PC-9 (cell line): ENCODE measurements around the gene UBE2U. TPM values are rescaled to one million over a fixed set of nuclear protein-coding genes. Genes with fewer than 3 reads are reported as not detected.

Experiments
- BruUV-seq: library from RNA; stranded (reverse); fragments of 400-500 nt; replicated peaks from 2 replicates; lab custom pipeline; 2021; lab: Mats Ljungman, UMichigan
- CTCF ChIA-PET: fragments of 300-600 bp; sonication (Branson Sonifier 250); formaldehyde crosslinking; loops from one replicate; lab custom pipeline; 2022; ENCODE audit warnings: antibody characterized with exemption; lab: Charles Lee
- POLR2A ChIA-PET: fragments of 300-600 bp; sonication (Branson Sonifier 250); formaldehyde crosslinking; loops from one replicate; lab custom pipeline; 2022; ENCODE audit warnings: antibody characterized with exemption; ENCODE audit not compliant: unreplicated experiment; lab: Charles Lee
- DNase-seq, 2 experiments: peaks; one replicate each; pipeline versions ENCODE4 v3.0.0 to v3.0.0-alpha.2; 2015 to 2022; ENCODE audit warnings: mixed read lengths in 1 of 2
- H2AFZ ChIP-seq: fragments of 200-600 bp; sonication (generic); 2 replicates; pipeline ENCODE4 v1.8.1; 2017; ENCODE audit warnings: antibody characterized with exemption
- H3F3A ChIP-seq: fragments of 200-600 bp; sonication (generic); 2 replicates; pipeline ENCODE4 v1.8.1; 2017; ENCODE audit warnings: antibody characterized with exemption, mild to moderate bottlenecking, low read depth; ENCODE audit not compliant: insufficient read depth
- H3K27ac ChIP-seq: fragments of 200-600 bp; sonication (generic); 2 replicates; pipeline ENCODE4 v1.6.1; 2016; ENCODE audit warnings: mixed run types
- H3K27me3 ChIP-seq: fragments of 200-600 bp; sonication (generic); 2 replicates; pipeline ENCODE4 v1.6.1; 2016; ENCODE audit warnings: low read depth, mixed run types; ENCODE audit not compliant: insufficient read depth
- H3K36me3 ChIP-seq: fragments of 200-600 bp; sonication (generic); 2 replicates; pipeline ENCODE4 v1.6.1; 2016; ENCODE audit warnings: low read depth, mixed run types
- H3K4me1 ChIP-seq: fragments of 200-600 bp; sonication (generic); replicated peaks from 2 replicates; pipeline ENCODE4 v1.6.1; 2016; ENCODE audit warnings: mixed run types; ENCODE audit not compliant: insufficient read depth
- H3K4me2 ChIP-seq: fragments of 200-600 bp; sonication (generic); 2 replicates; pipeline ENCODE4 v1.6.1; 2017; ENCODE audit warnings: mixed run types
- H3K4me3 ChIP-seq: fragments of 200-600 bp; sonication (generic); 2 replicates; pipeline ENCODE4 v1.6.1; 2016; ENCODE audit warnings: mixed run types
- H3K79me2 ChIP-seq: fragments of 200-600 bp; sonication (generic); 2 replicates; pipeline ENCODE4 v1.6.1; 2017; ENCODE audit warnings: low read depth, mixed run types
- H3K9me2 ChIP-seq: fragments of 200-600 bp; sonication (generic); 2 replicates; pipeline ENCODE4 v1.8.1; 2017; ENCODE audit warnings: mild to moderate bottlenecking; ENCODE audit not compliant: insufficient read depth
- H3K9me3 ChIP-seq: fragments of 200-600 bp; sonication (generic); 2 replicates; pipeline ENCODE4 v1.8.1; 2016; ENCODE audit warnings: low read depth; ENCODE audit not compliant: insufficient read depth
- H4K20me1 ChIP-seq: fragments of 200-600 bp; sonication (generic); 2 replicates; pipeline ENCODE4 v1.8.1; 2017; ENCODE audit not compliant: insufficient read depth
- CTCF ChIP-seq: fragments of 200-600 bp; sonication (generic); conservative IDR thresholded peaks from 2 replicates; pipeline ENCODE4 v1.6.1; 2017; ENCODE audit warnings: mixed run types, antibody characterized with exemption, mild to moderate bottlenecking, moderate library complexity
- EZH2 ChIP-seq: fragments of 200-600 bp; sonication (generic); IDR thresholded peaks from 2 replicates; pipeline ENCODE4 v1.8.0; 2017; ENCODE audit warnings: antibody characterized with exemption, low read depth
- intact Hi-C: fragments of 100-400 bp; cut with micrococcal nuclease; formaldehyde crosslinking; loops from one replicate; pipeline ENCODE4 v1.10.0; 2022; ENCODE audit not compliant: unreplicated experiment
- total RNA-seq: library from RNA; stranded (reverse); gene quantifications from 2 replicates; pipeline ENCODE4 v1.2.3, GENCODE V29; 2021

The UBE2U gene
- total RNA-seq, 1 experiment from 2014 or later = not detected

GRCh38 chr1:64242895-64243756, 39.7 kb downstream of the UBE2U start:
- Histone ChIP-seq H3F3A (no peaks in the 10 kb centered on the region), H3K4me1 (peaks cover 15% of the 10 kb centered on the region), H3K4me3 (no peak overlapping the region), H4K20me1 (no peaks in the 10 kb centered on the region), H2AFZ (no peak overlapping the region), H3K9me2 (no peaks in the 10 kb centered on the region), H3K27ac (no peak overlapping the region), H3K9me3 (no peaks in the 10 kb centered on the region), H3K36me3 (no peaks in the 10 kb centered on the region), H3K79me2 (no peaks in the 10 kb centered on the region), H3K4me2 (no peak overlapping the region), H3K27me3 (no peaks in the 10 kb centered on the region)
- ChIA-PET CTCF (interaction anchor here (0.6 to 2.4 kb wide), 11 partner anchors 105 to 771 kb away, joined by 3 to 8 read pairs (median 5); no protein-coding TSS in a partner anchor), POLR2A (no interaction called here)
- intact Hi-C loops = loop anchor here (1.0 to 5.0 kb wide), 9 partner anchors 78 to 666 kb away; partner anchors contain the start of gene ROR1
- BruUV-seq = no TSS peak
- TF ChIP-seq EZH2 (no peak), CTCF (peak; percentile 85)
- DNase-seq = no peak

- ChIA-PET CTCF (interaction anchor here (0.6 to 2.4 kb wide), 7 partner anchors 190 to 772 kb away, joined by 3 to 8 read pairs (median 3); no protein-coding TSS in a partner anchor), POLR2A (no interaction called here)
- TF ChIP-seq EZH2 (no peak), CTCF (no peak)
- H3K4me1 ChIP-seq = peaks cover 15% of the 10 kb centered on the region
- H3K9me3 ChIP-seq = no peaks in the 10 kb centered on the region
- intact Hi-C loops = loop anchor here (1.0 to 5.0 kb wide), 9 partner anchors 79 to 666 kb away; partner anchors contain the start of gene ROR1
- H3K4me3 ChIP-seq = no peak overlapping the region
- no peak for DNase-seq
- no peaks in the 10 kb centered on the region for H3K27me3 ChIP-seq
- H3K27ac ChIP-seq = no peak overlapping the region
- no peaks in the 10 kb centered on the region for H3K79me2 ChIP-seq
- no peaks in the 10 kb centered on the region for H3K36me3 ChIP-seq
- H3K9me2 ChIP-seq = no peaks in the 10 kb centered on the region
- no peaks in the 10 kb centered on the region for H4K20me1 ChIP-seq
- BruUV-seq = no TSS peak
- H3K4me2 ChIP-seq = no peak overlapping the region
- no peaks in the 10 kb centered on the region for H3F3A ChIP-seq
- H2AFZ ChIP-seq = no peak overlapping the region
Measured at GRCh38 chr1:64243757-64244080, 40.3 kb downstream of the UBE2U start.

- H3K27me3 ChIP-seq = no peaks in the 10 kb centered on the region
- no peak overlapping the region for H3K27ac ChIP-seq
- intact Hi-C loops = no loop called here
- H3K4me1 ChIP-seq = peaks cover 15% of the 10 kb centered on the region
- H3K79me2 ChIP-seq = no peaks in the 10 kb centered on the region
- no peaks in the 10 kb centered on the region for H4K20me1 ChIP-seq
- no peaks in the 10 kb centered on the region for H3F3A ChIP-seq
- H3K4me2 ChIP-seq = no peak overlapping the region
- ChIA-PET POLR2A (no interaction called here), CTCF (interaction anchor here (0.7 to 0.9 kb wide), 2 partner anchors 398 to 553 kb away, joined by 3 to 8 read pairs; no protein-coding TSS in a partner anchor)
- H3K4me3 ChIP-seq = no peak overlapping the region
- no peaks in the 10 kb centered on the region for H3K9me3 ChIP-seq
- no peaks in the 10 kb centered on the region for H3K9me2 ChIP-seq
- H3K36me3 ChIP-seq = no peaks in the 10 kb centered on the region
- no peak overlapping the region for H2AFZ ChIP-seq
- TF ChIP-seq EZH2 (no peak), CTCF (no peak)
- no peak for DNase-seq
- BruUV-seq = no TSS peak
Measured at GRCh38 chr1:64245495-64245894, 42.1 kb downstream of the UBE2U start.
